Posterior cingulate gyrus (tissue), 11 donors: ENCODE data around the gene CCT5.
"Not testable (repeated sequence)": the region's sequence is repeated elsewhere in the genome, so short reads cannot be mapped to it uniquely, and the experiment has no call there.

ENCODE experiments used
- DNase-seq, 10 donors: peaks; one replicate each; pipeline versions ENCODE4 v3.0.0 to v3.0.0-alpha.2; 2020 to 2021; ENCODE audit warnings: mixed read lengths in 3 of 10
- intact Hi-C: fragments of 100-400 bp; cut with DNase I; formaldehyde crosslinking; loops from one replicate; pipeline ENCODE4 v1.15.1; 2023

The CCT5 gene

GRCh38 chr5:10244342-10244944, 5.6 kb upstream of the CCT5 start:
- DNase-seq = peak in 1 of 10 donors; percentile 31
- intact Hi-C loops = no loop called here

GRCh38 chr5:10246761-10247160, 3.3 kb upstream of the CCT5 start:
- intact Hi-C loops = no loop called here
- peak in 1 of 10 donors; percentile 8 for DNase-seq

GRCh38 chr5:10247217-10247616, 2.9 kb upstream of the CCT5 start:
- intact Hi-C loops = not testable (repeated sequence)

GRCh38 chr5:10248378-10249260, 1.5 kb upstream of the CCT5 start:
- peak in 1 of 10 donors; percentile 81 for DNase-seq
- intact Hi-C loops = no loop called here

More at GRCh38 chr5:10247217-10247616, 2.9 kb upstream of the CCT5 start:
- peak in 1 of 10 donors; percentile 22 for DNase-seq

GRCh38 chr5:10250806-10251276, 761 bp downstream of the CCT5 start:
- intact Hi-C loops = no loop called here
- no peak for DNase-seq

- intact Hi-C loops = no loop called here
- DNase-seq = peak in 1 of 10 donors; percentile 7
Observed at GRCh38 chr5:10251405-10251804, 1.3 kb downstream of the CCT5 start.

- peak in 1 of 10 donors; percentile 21 for DNase-seq
- intact Hi-C loops = no loop called here
Observed at GRCh38 chr5:10253390-10253789, 3.3 kb downstream of the CCT5 start.

GRCh38 chr5:10254686-10255085, 4.6 kb downstream of the CCT5 start:
- no peak for DNase-seq

GRCh38 chr5:10257870-10258269, 7.8 kb downstream of the CCT5 start:
- intact Hi-C loops = no loop called here
- no peak for DNase-seq

More at GRCh38 chr5:10254686-10255085, 4.6 kb downstream of the CCT5 start:
- intact Hi-C loops = no loop called here

GRCh38 chr5:10259899-10260298, 9.8 kb downstream of the CCT5 start:
- intact Hi-C loops = no loop called here
- peak in 1 of 10 donors; percentile 10 for DNase-seq

- intact Hi-C loops = no loop called here
- DNase-seq = peak in 1 of 10 donors; percentile 8
Observed at GRCh38 chr5:10261065-10261464, 11.0 kb downstream of the CCT5 start.

- intact Hi-C loops = no loop called here
- DNase-seq = peak in 1 of 10 donors; percentile 27
Observed at GRCh38 chr5:10262121-10262774, 12.2 kb downstream of the CCT5 start.

- intact Hi-C loops = no loop called here
- DNase-seq = peak in 1 of 10 donors; percentile 49
Observed at GRCh38 chr5:10262995-10263394, 12.9 kb downstream of the CCT5 start.

- DNase-seq = no peak
- intact Hi-C loops = no loop called here
Observed at GRCh38 chr5:10264604-10265003, 14.5 kb downstream of the CCT5 start.

GRCh38 chr5:10265245-10266109, 15.4 kb downstream of the CCT5 start:
- intact Hi-C loops = no loop called here
- peak in 1 of 10 donors; percentile 18 for DNase-seq

- DNase-seq = no peak
- intact Hi-C loops = no loop called here
Observed at GRCh38 chr5:10266137-10266536, 16.1 kb downstream of the CCT5 start.

GRCh38 chr5:10266839-10267238, 16.8 kb downstream of the CCT5 start:
- peak in 1 of 10 donors; percentile 5 for DNase-seq
- intact Hi-C loops = no loop called here

GRCh38 chr5:10268100-10268499, 18.0 kb downstream of the CCT5 start:
- DNase-seq = peak in 1 of 10 donors; percentile 11
- intact Hi-C loops = no loop called here

- intact Hi-C loops = no loop called here
Observed at GRCh38 chr5:10272053-10272874, 22.2 kb downstream of the CCT5 start.

More at GRCh38 chr5:10272053-10272874, 22.2 kb downstream of the CCT5 start:
- DNase-seq = peak in 1 of 10 donors; percentile 15
